SH-SY5Y (cell line): ENCODE results near the gene MAPK8IP2.

ENCODE experiments used
- GATA2 ChIP-seq: IDR thresholded peaks from 2 replicates; pipeline ENCODE4 v1.6.1; 2011; ENCODE audit warnings: mild to moderate bottlenecking, low read depth, low read length
- GATA3 ChIP-seq: IDR thresholded peaks from 2 replicates; pipeline ENCODE4 v1.6.1; 2011; ENCODE audit warnings: low read depth, mild to moderate bottlenecking, low read length, moderate library complexity

MAPK8IP2 gene

DNA sequence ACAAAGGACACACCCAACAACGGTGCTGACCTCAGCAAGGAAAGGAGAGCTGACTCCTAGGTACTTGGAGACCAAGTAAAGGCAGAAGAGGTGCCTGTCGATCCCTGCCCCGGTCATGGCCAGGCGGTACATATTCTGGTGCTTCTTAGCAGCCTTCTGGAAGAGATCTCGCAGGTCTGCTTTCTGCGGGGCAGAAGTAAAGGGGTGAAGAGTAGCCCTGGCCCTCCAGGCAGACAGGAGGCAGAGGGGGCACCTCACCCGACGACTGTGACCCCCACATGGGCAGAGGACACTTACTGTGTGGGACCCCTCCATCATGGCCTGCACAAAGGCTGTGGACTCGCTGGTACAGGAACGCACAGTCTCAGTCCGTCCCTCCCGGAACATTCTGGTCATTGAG lies 29.7 kb upstream of the MAPK8IP2 start:
- no peak for TF ChIP-seq GATA2
- TF ChIP-seq GATA3, result no peak

DNA sequence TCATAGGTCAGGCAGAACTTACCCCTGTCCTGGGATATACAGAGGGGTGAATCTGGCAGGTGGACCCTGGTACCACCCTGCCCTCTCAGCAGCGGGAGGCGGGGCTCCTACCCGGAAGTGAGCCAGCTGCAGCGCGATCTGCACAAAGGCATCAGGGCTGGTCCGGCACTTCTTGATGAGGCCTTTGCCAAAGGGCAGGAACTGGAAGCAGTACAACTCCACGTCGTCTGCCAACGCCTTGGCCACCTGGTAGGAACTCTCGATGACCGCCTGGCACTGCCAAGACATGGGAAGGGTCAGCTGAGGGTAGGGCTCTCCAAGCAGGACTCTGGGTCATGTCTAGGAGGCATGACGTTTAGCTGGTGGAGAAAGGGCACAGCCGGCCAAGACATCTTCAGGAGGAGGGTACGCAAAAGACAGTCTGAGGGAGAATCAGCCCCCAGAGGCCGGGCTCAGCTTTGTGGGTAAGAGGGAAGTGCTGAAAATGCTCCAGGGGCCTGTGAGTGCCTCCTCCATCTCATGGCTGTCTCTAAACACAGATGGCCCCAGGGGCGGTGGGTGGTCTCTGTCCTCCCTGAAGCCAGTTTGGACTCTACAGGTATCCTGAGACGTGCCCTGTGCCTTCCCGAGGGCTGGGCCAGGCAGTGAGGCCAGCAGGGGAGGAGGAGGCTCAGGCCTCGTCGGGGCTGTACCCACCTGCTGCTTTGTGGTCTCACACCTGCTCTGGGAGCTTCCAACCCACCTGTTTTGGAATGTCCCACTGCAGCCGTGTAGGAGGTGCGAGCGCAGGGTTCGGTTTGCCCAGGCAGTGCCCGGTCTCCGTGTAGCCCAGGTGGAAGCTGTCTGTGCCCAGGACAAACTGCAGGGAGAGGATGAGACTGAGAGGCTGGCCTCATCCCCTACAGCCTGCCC lies 29.1 kb upstream of the MAPK8IP2 start:
- no peak for TF ChIP-seq GATA3
- TF ChIP-seq GATA2, result no peak

DNA sequence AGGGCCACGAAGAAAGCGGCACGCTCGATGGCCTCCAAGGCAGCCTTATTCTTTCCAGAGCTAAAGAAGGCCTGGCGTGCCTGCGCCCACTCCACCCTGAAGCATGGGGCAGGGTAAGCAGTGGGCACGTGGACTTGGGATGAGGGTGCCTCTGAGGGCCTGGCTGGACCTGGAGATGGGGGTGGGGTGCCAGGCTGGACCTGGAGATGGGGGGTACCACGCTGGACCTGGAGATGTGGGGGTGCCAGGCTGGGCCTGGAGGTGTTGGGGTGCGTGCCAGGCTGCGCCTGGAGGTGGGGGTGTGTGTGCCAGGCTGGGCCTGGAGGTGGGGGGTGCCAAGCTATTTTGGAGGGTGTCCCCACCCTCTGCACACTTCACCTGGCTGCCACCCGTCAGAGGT lies 27.6 kb upstream of the MAPK8IP2 start:
- TF ChIP-seq GATA3 (no peak), GATA2 (no peak)

GRCh38 chr22:50573491-50574382 lies 26.9 kb upstream of the MAPK8IP2 start:
- TF ChIP-seq GATA3 (no peak), GATA2 (no peak)

DNA sequence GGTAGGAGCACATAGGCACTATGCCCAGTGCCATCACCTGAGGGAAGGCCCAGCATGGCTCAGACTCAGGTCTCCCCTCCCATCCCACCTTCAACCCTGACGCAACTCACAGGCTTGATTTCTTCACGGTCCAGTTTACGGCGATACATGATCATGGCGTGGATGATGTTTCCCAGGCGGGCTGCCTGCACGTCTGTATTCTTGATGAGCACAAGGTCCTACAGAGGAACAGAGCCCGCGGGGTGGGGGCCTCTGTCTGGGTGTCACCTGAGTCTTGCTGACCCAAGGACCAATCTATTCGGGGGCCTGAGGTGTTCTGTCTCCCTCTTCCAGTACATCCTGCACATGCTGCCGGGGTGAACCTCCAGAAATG lies 26.2 kb upstream of the MAPK8IP2 start:
- TF ChIP-seq GATA3 (no peak), GATA2 (no peak)

DNA sequence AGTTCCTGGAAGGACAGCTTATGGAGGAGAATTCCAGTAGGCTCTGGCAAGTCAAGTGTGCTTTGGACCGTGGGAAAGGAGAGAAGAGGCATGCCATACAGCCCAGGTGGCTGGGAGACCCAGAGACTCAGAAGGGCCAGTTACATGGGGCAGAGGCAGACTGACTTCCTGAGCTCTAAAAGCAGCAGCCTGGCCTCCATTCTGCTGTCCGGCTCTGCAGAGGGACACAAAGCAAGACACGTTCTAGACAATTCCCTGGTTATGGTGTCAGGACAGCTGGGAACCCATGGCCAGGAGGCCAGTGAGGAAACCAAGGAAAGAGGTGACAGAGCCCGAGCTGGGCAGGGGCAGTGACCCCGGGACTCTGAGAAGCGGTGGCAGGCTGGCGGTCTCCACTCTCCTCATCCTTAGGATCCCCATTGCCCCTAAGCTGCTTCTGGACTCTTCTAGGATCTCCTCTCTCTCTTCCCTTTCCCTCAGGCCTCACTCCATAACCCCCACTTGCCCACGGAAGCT lies 25.1 kb upstream of the MAPK8IP2 start:
- TF ChIP-seq GATA3 (no peak), GATA2 (no peak)

DNA sequence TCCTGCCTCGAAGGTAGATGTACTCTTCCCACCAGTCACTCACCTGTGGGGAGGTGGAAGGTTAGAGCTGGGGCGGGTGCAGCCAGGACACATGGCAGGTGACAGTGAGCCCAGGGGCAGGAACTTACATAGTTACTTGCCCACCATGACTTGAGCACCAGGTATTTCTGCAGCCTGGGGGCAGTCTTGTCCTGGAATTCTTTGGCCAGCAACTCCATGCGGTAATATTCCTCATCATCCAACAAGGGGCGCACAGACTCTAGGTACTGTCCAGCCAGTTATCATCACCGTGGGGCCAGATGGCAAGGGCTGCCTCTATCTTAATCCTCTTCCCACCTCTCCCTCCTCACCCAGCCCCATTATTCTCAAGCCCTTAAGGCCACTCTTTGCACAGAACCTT lies 24.5 kb upstream of the MAPK8IP2 start:
- TF ChIP-seq GATA3, result no peak
- no peak for TF ChIP-seq GATA2

DNA sequence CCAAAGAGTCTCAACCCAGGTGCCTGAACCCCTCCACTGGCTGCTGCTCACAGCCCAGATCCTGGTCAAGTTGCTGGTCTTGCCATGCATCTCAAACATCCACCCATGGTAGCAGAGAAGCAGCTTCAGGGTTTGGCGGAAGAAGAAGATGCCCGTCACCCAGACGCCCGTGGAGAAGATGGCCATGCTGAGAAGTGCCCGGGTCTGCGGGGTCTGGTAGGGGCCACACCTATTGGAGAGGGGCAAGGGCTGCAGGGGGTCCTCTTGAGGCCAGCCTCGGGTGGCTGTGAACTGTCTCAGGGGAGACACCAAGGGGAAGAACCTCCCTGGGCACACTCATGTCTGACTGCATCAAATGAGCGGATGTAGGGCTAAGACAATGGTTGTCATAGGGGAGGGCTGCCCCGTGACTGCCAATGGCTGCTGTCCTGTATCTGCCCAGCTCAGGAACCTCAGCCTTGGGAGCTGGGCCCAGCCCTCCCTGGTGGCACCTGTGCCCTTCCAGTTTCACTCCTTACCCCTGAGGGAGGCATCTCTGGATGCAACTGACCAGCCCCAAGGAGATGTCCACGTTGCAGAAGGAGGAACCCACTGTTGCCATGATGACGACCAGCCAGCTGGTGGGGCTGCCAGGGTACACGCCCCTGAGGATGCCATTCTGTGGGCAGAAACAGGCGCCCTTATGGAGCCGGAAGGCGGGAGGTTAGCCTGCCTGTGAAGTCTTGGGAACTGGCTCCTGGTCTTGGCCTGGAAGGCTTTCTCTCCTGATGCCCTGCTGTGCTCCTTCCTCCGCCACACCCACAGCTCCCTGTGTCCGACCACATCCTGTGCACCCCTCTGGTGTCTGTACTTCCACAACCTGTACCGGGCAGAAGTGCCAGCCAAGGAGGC lies 23.5 kb upstream of the MAPK8IP2 start:
- TF ChIP-seq GATA3, result no peak
- no peak for TF ChIP-seq GATA2

DNA sequence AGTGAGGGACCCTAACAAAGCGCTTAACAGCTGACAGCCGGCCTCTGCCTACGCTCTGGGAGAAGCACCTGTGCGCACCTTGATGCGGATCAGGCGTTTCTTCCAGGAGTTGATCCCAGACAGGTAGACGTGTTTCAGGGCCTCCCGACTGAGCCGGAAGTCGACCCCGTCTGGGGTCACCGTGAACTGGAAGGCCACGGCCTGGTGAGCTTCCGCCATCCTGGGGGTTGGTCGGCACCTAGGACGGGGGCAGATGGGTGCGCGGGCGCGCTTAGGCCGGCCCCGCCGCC lies 23.0 kb upstream of the MAPK8IP2 start:
- TF ChIP-seq GATA3 (no peak), GATA2 (no peak)

DNA sequence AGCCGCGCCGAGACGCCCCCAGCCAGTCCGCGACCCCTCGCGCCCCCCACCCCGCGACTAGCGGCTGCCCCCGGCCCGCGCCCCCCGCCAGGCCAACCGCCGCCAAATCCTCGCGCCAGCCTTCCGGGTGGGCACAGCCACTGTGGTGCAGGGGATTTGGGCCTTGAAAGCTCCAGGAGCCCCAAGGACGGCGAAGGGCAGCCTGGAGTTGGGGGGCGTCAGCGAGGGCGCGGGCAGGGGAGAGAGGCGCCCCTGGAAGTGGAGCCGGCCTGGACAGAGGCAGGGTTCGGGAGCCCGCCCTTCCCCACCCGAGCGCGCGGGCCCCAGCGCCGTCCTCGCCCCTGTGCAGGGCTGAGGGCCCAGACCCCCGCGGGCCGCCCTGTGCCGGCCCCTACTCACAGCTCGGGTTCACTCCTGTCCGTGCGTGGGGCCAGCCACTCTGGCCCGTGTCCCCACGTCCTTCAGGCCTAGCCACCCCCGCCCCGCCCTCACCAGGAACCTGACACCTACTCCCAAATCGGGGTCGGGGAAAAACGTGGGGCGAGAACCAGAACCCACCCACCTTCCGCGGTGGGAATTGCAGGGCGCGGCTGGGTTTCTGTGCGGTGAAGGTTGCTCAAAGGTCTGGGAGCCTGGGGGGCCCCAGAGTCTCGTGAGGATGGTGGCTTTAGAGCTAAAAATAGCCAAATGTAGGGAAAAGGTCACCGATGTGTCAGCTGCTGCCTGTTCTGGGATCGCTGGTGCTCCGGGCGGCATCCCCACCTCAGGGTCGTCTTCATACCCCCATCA lies 22.4 kb upstream of the MAPK8IP2 start, which contains the start of gene CPT1B:
CPT1B (minus strand) TSS at position 441 of the 789 bp plus-strand sequence. CDS start 512 bp downstream, outside the sequence.
- TF ChIP-seq GATA3, result no peak
- no peak for TF ChIP-seq GATA2

DNA sequence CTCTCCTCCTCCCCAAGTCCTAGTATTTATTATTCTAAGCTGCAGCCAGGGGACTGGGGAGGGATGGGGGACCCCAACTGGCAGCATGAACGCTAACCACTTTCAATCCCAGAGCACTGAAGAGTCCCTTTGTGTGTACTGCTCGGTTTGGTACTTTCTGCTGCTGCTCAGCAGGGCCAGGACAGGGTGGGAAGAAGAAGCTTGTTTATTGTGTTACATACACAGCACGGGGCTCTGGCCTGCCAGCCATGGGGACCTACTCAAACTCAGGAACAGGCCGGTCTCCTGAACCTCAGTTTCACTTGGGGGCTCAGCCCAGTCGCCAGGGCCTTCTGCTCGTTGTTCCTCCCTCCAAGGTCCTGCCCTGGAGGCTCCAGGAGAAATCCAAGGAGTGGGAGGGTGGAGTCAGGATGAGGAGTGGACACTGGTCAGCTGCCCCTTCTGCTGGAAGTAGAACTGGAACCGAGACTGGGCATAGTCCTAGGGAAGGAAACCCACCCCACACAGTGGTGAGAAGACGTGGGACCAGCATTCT lies 21.8 kb upstream of the MAPK8IP2 start:
- TF ChIP-seq GATA2 (no peak), GATA3 (no peak)

DNA sequence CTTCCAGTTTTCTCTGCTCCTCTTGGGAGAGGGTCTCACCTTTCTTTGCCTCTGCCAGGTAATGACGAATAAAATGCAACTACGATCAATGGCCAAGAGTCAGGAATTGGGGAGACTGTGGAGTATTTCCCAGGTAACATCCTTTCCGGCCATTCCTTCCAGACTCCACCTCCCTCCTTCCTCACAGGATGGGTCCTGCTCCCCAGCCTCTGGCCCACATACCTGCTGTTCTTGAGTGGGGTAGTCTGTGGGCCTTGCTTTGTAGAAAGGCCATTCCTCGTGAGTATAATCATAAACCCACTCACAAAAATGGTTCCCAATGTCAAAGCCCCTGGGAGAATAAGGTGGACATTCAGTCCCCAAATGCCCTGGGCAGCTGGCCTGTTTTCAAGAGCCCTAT lies 20.8 kb upstream of the MAPK8IP2 start:
- TF ChIP-seq GATA3, result no peak
- TF ChIP-seq GATA2, result no peak
